Fibroblast of lung (primary cell): ENCODE results near the gene ADI1. TPM values are rescaled to one million over a fixed set of nuclear protein-coding genes. Genes with fewer than 3 reads are reported as not detected.

ENCODE experiments used
- DNase-seq, 2 donors: peaks; one replicate each; pipeline versions ENCODE4 v3.0.0 to v3.0.0-alpha.2; 2010; ENCODE audit warnings: low read depth in 2 of 2
- H2AFZ ChIP-seq: 2 replicates; pipeline ENCODE4 v1.5.1; 2012; ENCODE audit warnings: low read length, control low read depth, inconsistent platforms
- H3K27ac ChIP-seq: 2 replicates; pipeline ENCODE4 v1.5.1; 2011; ENCODE audit warnings: low read length, control low read depth; ENCODE audit not compliant: insufficient read depth
- H3K27me3 ChIP-seq: 2 replicates; pipeline ENCODE4 v1.5.1; 2011; ENCODE audit warnings: mild to moderate bottlenecking, low read length; ENCODE audit not compliant: control insufficient read depth, insufficient read depth
- H3K36me3 ChIP-seq: 2 replicates; pipeline ENCODE4 v1.5.1; 2011; ENCODE audit warnings: low read length; ENCODE audit not compliant: control insufficient read depth, insufficient read depth
- H3K4me1 ChIP-seq: 2 replicates; pipeline ENCODE4 v1.5.1; 2011; ENCODE audit warnings: low read length; ENCODE audit not compliant: control insufficient read depth, insufficient read depth; ENCODE audit errors: extremely low read depth
- H3K4me2 ChIP-seq: 2 replicates; pipeline ENCODE4 v1.5.1; 2011; ENCODE audit warnings: low read length, control low read depth; ENCODE audit not compliant: insufficient read depth; ENCODE audit errors: extremely low read depth
- H3K4me3 ChIP-seq, 4 experiments: fragments of 200-600 bp in 1 of 4; sonication (generic) in 1 of 4; replicated peaks in 1 of 4; 2 replicates each; pipeline ENCODE4 v1.5.1; 2011 to 2016; ENCODE audit warnings: low read length in 4 of 4, low read depth in 3 of 4, mild to moderate bottlenecking in 3 of 4, control low read depth in 2 of 4, inconsistent platforms in 1 of 4, mixed read lengths in 1 of 4; ENCODE audit not compliant: insufficient read depth in 1 of 4; ENCODE audit errors: control extremely low read depth in 1 of 4
- H3K79me2 ChIP-seq: 2 replicates; pipeline ENCODE4 v1.5.1; 2012; ENCODE audit warnings: mild to moderate bottlenecking, low read length, inconsistent platforms; ENCODE audit not compliant: control insufficient read depth, insufficient read depth
- H3K9ac ChIP-seq: 2 replicates; pipeline ENCODE4 v1.5.1; 2011; ENCODE audit warnings: mild to moderate bottlenecking, low read length, control low read depth; ENCODE audit not compliant: insufficient read depth
- H3K9me3 ChIP-seq: 2 replicates; pipeline ENCODE4 v1.5.1; 2012; ENCODE audit warnings: low read depth, low read length; ENCODE audit not compliant: control insufficient read depth, insufficient read depth
- H4K20me1 ChIP-seq: 2 replicates; pipeline ENCODE4 v1.5.1; 2011; ENCODE audit warnings: low read length; ENCODE audit not compliant: control insufficient read depth, insufficient read depth; ENCODE audit errors: extremely low read depth
- EZH2 ChIP-seq: IDR thresholded peaks from 2 replicates; pipeline ENCODE4 v1.5.1; 2012; ENCODE audit warnings: low read length, control low read depth, mild to moderate bottlenecking; ENCODE audit errors: missing control alignments
- polyA plus RNA-seq, 2 donors: library from polyadenylated mRNA; depleted of rRNA in 1 of 2; stranded (reverse) in 1 of 2; unstranded in 1 of 2; fragments of >200 nt; gene quantifications; 2 replicates each; pipeline ENCODE4 v1.2.1, GENCODE V29; 2011 to 2012; ENCODE audit warnings: missing spikeins in 1 of 2
- total RNA-seq: library from RNA; depleted of rRNA; stranded (reverse); fragments of >200 nt; gene quantifications from 2 replicates; pipeline ENCODE4 v1.2.1, GENCODE V29; 2014
- TF ChIP-seq, protein P1 (sequence below), 2 donors: IDR thresholded peaks in 1 of 2; conservative IDR thresholded peaks in 1 of 2; 1 replicate in 1 of 2; 2 replicates in 1 of 2; pipeline ENCODE4 v1.5.1; 2011 to 2012; ENCODE audit warnings: low read length in 2 of 2, control low read depth in 1 of 2, inconsistent platforms in 1 of 2, low read depth in 1 of 2, mild to moderate bottlenecking in 1 of 2

Gene ADI1
- total and polyA plus RNA-seq, 2 donors (not counting 1 experiment from before 2014, with no cell fraction given), result 41.9 to 69.3 TPM

DNA sequence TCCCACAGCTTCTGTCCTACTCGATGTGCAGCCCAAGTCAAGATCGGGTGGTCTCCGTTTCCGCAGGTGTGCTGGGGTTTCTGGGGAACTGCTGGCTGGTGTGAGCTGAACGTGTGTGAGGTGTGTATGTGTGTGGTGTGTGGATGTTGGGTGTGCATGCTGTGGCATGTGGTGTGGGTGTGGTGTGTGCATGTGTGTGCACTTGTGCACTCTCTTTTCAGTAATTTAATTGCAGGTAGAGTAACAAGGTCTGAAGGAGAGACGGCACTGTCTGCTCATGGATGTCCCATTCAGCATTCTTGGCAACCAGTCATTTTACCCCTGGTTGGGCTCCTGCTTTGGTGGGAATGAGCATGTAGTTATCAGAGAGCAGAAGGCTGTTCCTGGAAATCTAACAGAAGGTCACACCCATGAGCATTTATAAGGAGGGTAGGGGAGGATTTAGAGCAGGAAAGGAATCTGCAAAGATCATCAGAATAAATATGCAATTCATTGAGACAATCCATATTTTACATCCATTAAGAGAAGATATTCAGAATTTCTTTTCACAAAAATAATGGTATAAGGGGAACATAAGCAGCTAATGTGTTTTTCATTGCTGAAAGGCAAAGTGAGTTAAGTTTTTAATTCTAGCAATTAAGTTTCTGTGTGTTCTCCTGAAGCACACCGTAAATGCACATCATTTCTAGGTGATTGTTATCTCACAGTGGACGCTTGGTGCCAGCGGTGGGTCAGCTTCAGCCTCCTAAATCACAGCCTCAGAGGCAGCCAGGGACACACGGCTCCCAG is 60.7 kb downstream of the ADI1 start:
- H3K27me3 ChIP-seq, result no peaks in the 10 kb centered on the region

DNA sequence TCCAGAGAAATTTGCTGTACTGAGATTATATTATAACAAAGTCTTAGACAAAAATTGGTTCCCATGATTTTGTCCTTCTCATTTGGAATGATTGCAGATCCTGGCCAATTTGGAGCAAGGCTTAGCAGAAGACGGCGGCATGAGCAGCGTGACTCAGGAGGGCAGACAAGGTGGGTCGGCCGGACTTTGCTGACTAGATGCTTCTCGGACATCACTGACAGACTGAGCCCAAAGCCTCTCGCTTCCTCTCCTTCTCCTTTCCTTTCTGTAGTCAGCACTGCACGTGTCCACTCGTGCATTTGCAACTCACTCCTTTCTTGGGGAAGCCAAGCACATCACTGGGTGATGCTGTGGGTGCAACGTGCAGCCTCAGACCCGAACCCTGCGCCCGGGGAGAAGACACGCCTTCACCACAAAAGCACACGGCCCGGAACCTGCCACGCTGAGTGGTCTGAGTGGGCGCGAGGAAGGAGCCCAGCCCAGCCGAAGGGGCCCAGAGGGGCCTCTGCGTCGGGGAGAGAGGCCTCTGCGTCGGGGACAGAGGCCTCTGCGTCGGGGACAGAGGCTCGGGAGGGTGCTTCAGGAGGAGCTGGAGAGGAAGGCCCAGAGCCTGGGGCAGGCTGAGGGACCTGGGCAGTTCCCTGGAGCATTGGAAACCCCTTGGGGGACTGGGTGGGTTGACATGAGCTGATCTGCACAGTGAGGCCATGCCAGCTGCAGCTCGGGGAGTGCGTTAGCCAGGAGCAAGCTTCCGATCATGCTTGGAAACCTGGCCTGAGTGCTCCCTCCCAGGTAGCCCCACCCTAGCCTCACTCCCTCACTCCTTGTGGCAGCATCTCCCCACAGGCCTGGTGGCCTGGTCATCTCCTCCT is 61.6 kb downstream of the ADI1 start:
- Histone ChIP-seq H3K36me3 (peaks cover 7% of the 10 kb centered on the region), H3K9me3 (no peaks in the 10 kb centered on the region), H4K20me1 (no peaks in the 10 kb centered on the region), H3K27ac (no peak overlapping the region), H2AFZ (no peak overlapping the region), H3K9ac (no peak overlapping the region), H3K79me2 (no peaks in the 10 kb centered on the region), H3K4me2 (no peak overlapping the region), H3K27me3 (no peaks in the 10 kb centered on the region), H3K4me1 (no peaks in the 10 kb centered on the region), H3K4me3 (no peak overlapping the region)
- TF ChIP-seq EZH2, result no peak
- TF ChIP-seq, protein P1, sequence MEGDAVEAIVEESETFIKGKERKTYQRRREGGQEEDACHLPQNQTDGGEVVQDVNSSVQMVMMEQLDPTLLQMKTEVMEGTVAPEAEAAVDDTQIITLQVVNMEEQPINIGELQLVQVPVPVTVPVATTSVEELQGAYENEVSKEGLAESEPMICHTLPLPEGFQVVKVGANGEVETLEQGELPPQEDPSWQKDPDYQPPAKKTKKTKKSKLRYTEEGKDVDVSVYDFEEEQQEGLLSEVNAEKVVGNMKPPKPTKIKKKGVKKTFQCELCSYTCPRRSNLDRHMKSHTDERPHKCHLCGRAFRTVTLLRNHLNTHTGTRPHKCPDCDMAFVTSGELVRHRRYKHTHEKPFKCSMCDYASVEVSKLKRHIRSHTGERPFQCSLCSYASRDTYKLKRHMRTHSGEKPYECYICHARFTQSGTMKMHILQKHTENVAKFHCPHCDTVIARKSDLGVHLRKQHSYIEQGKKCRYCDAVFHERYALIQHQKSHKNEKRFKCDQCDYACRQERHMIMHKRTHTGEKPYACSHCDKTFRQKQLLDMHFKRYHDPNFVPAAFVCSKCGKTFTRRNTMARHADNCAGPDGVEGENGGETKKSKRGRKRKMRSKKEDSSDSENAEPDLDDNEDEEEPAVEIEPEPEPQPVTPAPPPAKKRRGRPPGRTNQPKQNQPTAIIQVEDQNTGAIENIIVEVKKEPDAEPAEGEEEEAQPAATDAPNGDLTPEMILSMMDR (conservative IDR thresholded peaks at IDR 0.05 in 1 of 2, IDR thresholded peaks at IDR 0.05 in 1 of 2; ENCODE audit: low read depth in 1 of 2, low read length in 2 of 2), result no peak
- DNase-seq, result no peak

More for the DNA sequence above, 60.7 kb downstream of the ADI1 start:
- H3K36me3 ChIP-seq, result peaks cover 7% of the 10 kb centered on the region
- H3K27ac ChIP-seq, result no peak overlapping the region
- H3K4me2 ChIP-seq, result no peak overlapping the region
- no peaks in the 10 kb centered on the region for H3K9me3 ChIP-seq
- H2AFZ ChIP-seq, result no peak overlapping the region
- DNase-seq, result no peak
- H3K79me2 ChIP-seq, result no peaks in the 10 kb centered on the region
- no peak overlapping the region for H3K4me3 ChIP-seq
- H3K9ac ChIP-seq, result no peak overlapping the region
- H4K20me1 ChIP-seq, result no peaks in the 10 kb centered on the region
- TF ChIP-seq, protein P1 (conservative IDR thresholded peaks at IDR 0.05 in 1 of 2, IDR thresholded peaks at IDR 0.05 in 1 of 2; ENCODE audit: low read depth in 1 of 2, low read length in 2 of 2), result no peak
- no peak for TF ChIP-seq EZH2
- H3K4me1 ChIP-seq, result no peaks in the 10 kb centered on the region

DNA sequence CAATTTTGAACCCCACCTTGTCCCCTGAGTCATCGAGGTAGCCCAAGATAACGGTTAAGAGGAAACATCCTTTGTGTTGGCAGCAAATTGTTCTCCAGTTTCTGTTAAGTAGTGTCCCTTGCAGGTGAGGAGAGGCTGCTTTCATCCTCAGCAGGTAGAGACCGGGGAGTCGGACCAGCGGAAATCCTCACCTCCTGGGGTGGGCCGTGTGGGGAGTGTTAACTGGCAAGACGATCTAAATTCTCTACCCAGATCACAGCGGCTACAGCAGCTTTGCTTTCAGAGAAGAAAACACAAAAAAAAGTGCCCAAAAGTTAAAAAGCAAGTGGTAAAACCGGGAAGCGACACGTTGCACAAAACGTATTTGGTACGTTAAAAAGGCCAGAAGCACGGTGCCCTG is 63.2 kb downstream of the ADI1 start:
- Histone ChIP-seq H3K9ac (no peak overlapping the region), H3K4me1 (no peaks in the 10 kb centered on the region), H3K27ac (no peak overlapping the region), H3K4me2 (no peak overlapping the region), H3K36me3 (peaks cover 7% of the 10 kb centered on the region), H4K20me1 (no peaks in the 10 kb centered on the region), H3K9me3 (no peaks in the 10 kb centered on the region), H3K4me3 (no peak overlapping the region), H3K79me2 (no peaks in the 10 kb centered on the region), H2AFZ (no peak overlapping the region), H3K27me3 (no peaks in the 10 kb centered on the region)
- DNase-seq, result no peak
- no peak for TF ChIP-seq EZH2
- TF ChIP-seq, protein P1 (conservative IDR thresholded peaks at IDR 0.05 in 1 of 2, IDR thresholded peaks at IDR 0.05 in 1 of 2; ENCODE audit: low read depth in 1 of 2, low read length in 2 of 2), result no peak
